ENCODE data around the gene EDDM3A. TPM values are rescaled to one million over a fixed set of nuclear protein-coding genes. Genes with fewer than 3 reads are reported as not detected.

Gene EDDM3A
- total and polyA plus RNA-seq, 2 of the 13 experiments (the other 11 are each of a cell fraction or from before 2014, with no cell fraction given): not detected

DNA sequence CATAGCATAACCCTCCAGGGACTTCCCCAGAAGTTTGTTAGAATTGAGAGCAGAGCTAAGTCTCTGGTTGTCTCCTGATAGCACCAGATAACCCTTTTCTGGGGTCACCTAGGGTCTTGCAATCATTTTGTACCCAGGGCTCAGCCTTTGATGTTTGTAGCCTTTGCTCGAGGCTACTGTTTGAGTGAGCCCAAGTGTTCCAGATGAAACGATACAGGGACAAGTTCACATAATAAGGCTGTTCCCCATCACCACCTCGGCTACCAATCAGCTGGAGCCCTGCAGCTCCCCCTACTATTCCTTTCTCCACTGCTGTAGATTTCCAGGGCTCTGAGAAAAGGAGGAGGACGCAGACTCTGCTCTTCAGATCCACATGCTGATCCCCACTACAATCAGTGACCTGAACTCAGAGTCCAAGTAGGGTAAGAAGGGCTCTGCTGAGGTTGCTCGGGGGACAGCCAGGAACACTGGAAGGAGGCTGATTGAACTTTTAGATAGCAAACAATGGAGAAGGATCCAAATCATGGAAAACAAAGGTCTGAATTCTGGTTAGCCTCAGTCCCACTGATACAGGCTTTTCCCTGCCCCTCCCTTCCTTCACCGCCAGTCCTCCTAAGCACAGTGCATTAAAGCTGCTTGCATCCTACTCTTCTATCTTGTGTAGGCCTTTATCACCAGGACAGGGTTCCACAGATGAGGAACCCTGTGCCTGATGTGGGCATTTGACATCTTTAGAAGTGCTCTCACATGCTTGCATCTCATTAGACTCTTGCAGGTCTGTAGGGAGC, at the start of gene EDDM3A (continued):
- TF ChIP-seq CBX2 (IDR thresholded peaks at IDR 0.05; ENCODE audit: low read depth, low read length) (no peak), CBX2 (CRISPR knock-in tag; IDR thresholded peaks at IDR 0.05; ENCODE audit: low read depth) (no peak), ZNF580 (CRISPR knock-in tag; IDR thresholded peaks at IDR 0.05; ENCODE audit: borderline replicate concordance, low read depth) (no peak), TFAP4 (IDR thresholded peaks at IDR 0.05; ENCODE audit: borderline replicate concordance, low read depth) (no peak), ZNF704 (CRISPR knock-in tag; IDR thresholded peaks at IDR 0.05; ENCODE audit: borderline replicate concordance) (no peak)

- Histone ChIP-seq H2AFZ (ENCODE audit: low read length) (no peak overlapping the region), H4K20me1 (ENCODE audit: insufficient read depth, low read length) (peaks cover 75% of the 10 kb centered on the region), H3K27me3 (ENCODE audit: control insufficient read depth in 1 of 2, insufficient read depth in 2 of 2, low read length in 2 of 2) (no peaks in the 10 kb centered on the region), H3K27ac (ENCODE audit: extremely low read length, insufficient read depth, low read length) (no peak overlapping the region), H3K4me2 (ENCODE audit: low read depth, low read length) (no peak overlapping the region), H3K4me3 (replicated peaks in 1 of 3; ENCODE audit: insufficient read depth in 1 of 3, low read depth in 2 of 3, low read length in 3 of 3) (no peak overlapping the region), H3K79me2 (ENCODE audit: insufficient read depth, low read length) (peaks cover 36% of the 10 kb centered on the region), H3K9me3 (ENCODE audit: low read length) (no peaks in the 10 kb centered on the region), H3K36me3 (replicated peaks in 1 of 2; ENCODE audit: control insufficient read depth in 1 of 2, insufficient read depth in 2 of 2, low read length in 2 of 2) (peaks cover 38 to 83% of the 10 kb centered on the region in 2 experiments), H3K4me1 (ENCODE audit: insufficient read depth, low read length) (peaks cover under 1% of the 10 kb centered on the region), H3K9ac (ENCODE audit: insufficient read depth, low read depth, low read length) (no peak overlapping the region)
- DNase-seq (ENCODE audit: low spot score): no peak
- ChIA-PET POLR2A (interaction anchor here (0.8 to 1.5 kb wide), 4 partner anchors 9 to 39 kb away, joined by 3 to 4 read pairs (median 3); no protein-coding TSS in a partner anchor), CTCF (ENCODE audit: low intra/inter-chr PET ratio, low total read pairs) (interaction anchor here (1.2 kb wide), 1 partner anchor 159 kb away, joined by 3 read pairs; no protein-coding TSS in a partner anchor)
- ATAC-seq: no peak
- intact Hi-C loops (cut with micrococcal nuclease; ENCODE audit: unreplicated experiment) (loop anchor here (1.0 kb wide), 1 partner anchor 159 kb away; no protein-coding TSS in a partner anchor), in situ Hi-C loops (cut with HindIII; ENCODE audit: extremely low pct_ligation_motif_present, low pct_unique_long_range_greater_than_20kb) (loop anchor here (5.0 kb wide), 1 partner anchor 161 kb away; no protein-coding TSS in a partner anchor)
- FAIRE-seq: no peak
- no TSS peak for BruUV-seq (replicated peaks)
- 94% methylated on average over 5 of the region's 5 CpGs for WGBS (ENCODE audit: low lambda C conversion rate)
- TF ChIP-seq ZNF687 (CRISPR knock-in tag; IDR thresholded peaks at IDR 0.05) (no peak), FOXP1 (IDR thresholded peaks at IDR 0.05) (no peak), FOXP1 (CRISPR knock-in tag; IDR thresholded peaks at IDR 0.05) (no peak), ZSCAN20 (CRISPR knock-in tag; IDR thresholded peaks at IDR 0.05; ENCODE audit: borderline replicate concordance) (no peak), ZNF331 (CRISPR knock-in tag; IDR thresholded peaks at IDR 0.05) (no peak), RBM22 (optimal IDR thresholded peaks at IDR 0.05; ENCODE audit: low read length) (peak; percentile 67), ZNF253 (CRISPR knock-in tag; IDR thresholded peaks at IDR 0.05; ENCODE audit: borderline replicate concordance) (no peak)
- TF ChIP-seq, protein P1, sequence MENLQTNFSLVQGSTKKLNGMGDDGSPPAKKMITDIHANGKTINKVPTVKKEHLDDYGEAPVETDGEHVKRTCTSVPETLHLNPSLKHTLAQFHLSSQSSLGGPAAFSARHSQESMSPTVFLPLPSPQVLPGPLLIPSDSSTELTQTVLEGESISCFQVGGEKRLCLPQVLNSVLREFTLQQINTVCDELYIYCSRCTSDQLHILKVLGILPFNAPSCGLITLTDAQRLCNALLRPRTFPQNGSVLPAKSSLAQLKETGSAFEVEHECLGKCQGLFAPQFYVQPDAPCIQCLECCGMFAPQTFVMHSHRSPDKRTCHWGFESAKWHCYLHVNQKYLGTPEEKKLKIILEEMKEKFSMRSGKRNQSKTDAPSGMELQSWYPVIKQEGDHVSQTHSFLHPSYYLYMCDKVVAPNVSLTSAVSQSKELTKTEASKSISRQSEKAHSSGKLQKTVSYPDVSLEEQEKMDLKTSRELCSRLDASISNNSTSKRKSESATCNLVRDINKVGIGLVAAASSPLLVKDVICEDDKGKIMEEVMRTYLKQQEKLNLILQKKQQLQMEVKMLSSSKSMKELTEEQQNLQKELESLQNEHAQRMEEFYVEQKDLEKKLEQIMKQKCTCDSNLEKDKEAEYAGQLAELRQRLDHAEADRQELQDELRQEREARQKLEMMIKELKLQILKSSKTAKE (CRISPR knock-in tag; IDR thresholded peaks at IDR 0.05; ENCODE audit: borderline replicate concordance): no peak
These were observed 48.9 kb upstream of the EDDM3A start for GRCh38 chr14:20696764-20697163.
